Measurements from ENCODE around the gene TMED7. TPM values are rescaled to one million over a fixed set of nuclear protein-coding genes. Genes with fewer than 3 reads are reported as not detected.

Gene TMED7
- total RNA-seq, 4 donors from 2014 or later = 33.5 to 112 (median 60.6) TPM

DNA sequence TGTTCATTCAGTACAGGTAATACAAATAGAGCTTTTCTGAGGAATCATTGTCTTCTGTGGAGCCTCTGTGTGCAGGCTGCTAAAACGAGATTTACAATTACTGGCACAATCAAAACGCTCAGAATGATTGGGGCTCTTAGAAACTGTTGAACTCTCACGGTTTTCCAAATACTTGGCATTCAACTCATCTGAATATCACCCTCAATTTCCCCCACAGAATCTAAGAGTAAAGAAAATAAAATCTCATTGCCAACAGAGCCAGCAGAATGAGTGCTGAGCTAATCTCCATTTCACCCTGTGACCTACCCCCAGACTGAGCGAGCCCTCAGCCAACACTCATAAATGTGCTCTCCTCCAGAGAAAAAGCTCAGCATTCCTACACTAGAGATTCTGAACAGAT lies 35.3 kb upstream of the TMED7 start:
- intact Hi-C loops (cut with DNase I; ENCODE audit: low total_unique reads) = no loop called here
- TF ChIP-seq POLR2A (IDR thresholded peaks at IDR 0.05) (no peak), CTCF (IDR thresholded peaks at IDR 0.05) (no peak)
- no peak overlapping the region for H3K4me3 ChIP-seq (ENCODE audit: low read depth, poor library complexity, severe bottlenecking)
- DNase-seq (ENCODE audit: low spot score in 2 of 2) = no peak
- WGBS, 2 donors = 31 to 49% methylated on average over 4 of the region's 4 CpGs

GRCh38 chr5:115657881-115658233 lies 32.0 kb upstream of the TMED7 start:
- WGBS, 2 donors = 74 to 76% methylated on average over 2 of the region's 2 CpGs

GRCh38 chr5:115657125-115657880 lies 31.5 kb upstream of the TMED7 start:
- DNase-seq (ENCODE audit: low spot score in 2 of 2) = no peak
- TF ChIP-seq POLR2A (IDR thresholded peaks at IDR 0.05) (no peak), CTCF (IDR thresholded peaks at IDR 0.05) (no peak)
- 70 to 87% methylated on average over 2 of the region's 2 CpGs for whole genome bisulfite sequencing, 2 donors
- H3K4me3 ChIP-seq (ENCODE audit: low read depth, poor library complexity, severe bottlenecking) = no peak overlapping the region
- intact Hi-C loops (cut with DNase I; ENCODE audit: low total_unique reads) = no loop called here

More at GRCh38 chr5:115657881-115658233, 32.0 kb upstream of the TMED7 start:
- intact Hi-C loops (cut with DNase I; ENCODE audit: low total_unique reads) = no loop called here
- TF ChIP-seq CTCF (IDR thresholded peaks at IDR 0.05) = no peak
- no peak for TF ChIP-seq POLR2A (IDR thresholded peaks at IDR 0.05)
- no peak for DNase-seq (ENCODE audit: low spot score in 2 of 2)
- no peak overlapping the region for H3K4me3 ChIP-seq (ENCODE audit: low read depth, poor library complexity, severe bottlenecking)

GRCh38 chr5:115656404-115656803 lies 30.6 kb upstream of the TMED7 start:
- no peak for TF ChIP-seq CTCF (IDR thresholded peaks at IDR 0.05)
- TF ChIP-seq POLR2A (IDR thresholded peaks at IDR 0.05) = no peak
- WGBS, 2 donors = 86 to 97% methylated on average over 1 of the region's 1 CpG
- intact Hi-C loops (cut with DNase I; ENCODE audit: low total_unique reads) = no loop called here
- no peak for DNase-seq (ENCODE audit: low spot score in 2 of 2)
- no peak overlapping the region for H3K4me3 ChIP-seq (ENCODE audit: low read depth, poor library complexity, severe bottlenecking)

GRCh38 chr5:115655994-115656393 lies 30.2 kb upstream of the TMED7 start:
- TF ChIP-seq CTCF (IDR thresholded peaks at IDR 0.05) (no peak), POLR2A (IDR thresholded peaks at IDR 0.05) (no peak)
- H3K4me3 ChIP-seq (ENCODE audit: low read depth, poor library complexity, severe bottlenecking) = no peak overlapping the region
- WGBS, 2 donors = 80 to 85% methylated on average over 1 of the region's 1 CpG
- DNase-seq (ENCODE audit: low spot score in 2 of 2) = no peak
- intact Hi-C loops (cut with DNase I; ENCODE audit: low total_unique reads) = no loop called here

DNA sequence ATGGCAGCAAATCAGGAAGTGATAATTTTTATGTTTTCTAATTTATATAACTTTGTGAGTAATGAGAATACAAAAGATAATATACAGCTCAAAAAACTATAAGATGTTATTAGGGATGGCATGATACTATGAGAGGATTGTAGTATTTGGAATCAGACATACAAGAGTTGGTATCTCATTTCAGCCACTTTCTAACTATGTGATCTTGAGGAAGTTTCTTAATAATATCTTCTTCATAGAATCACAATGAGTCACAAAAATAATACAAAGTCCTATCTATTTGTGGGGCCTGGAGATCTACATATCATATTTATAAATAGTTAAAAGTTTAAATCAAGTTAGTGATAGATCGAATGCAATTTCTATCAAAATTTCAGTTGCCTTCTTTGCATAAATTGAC lies 23.7 kb upstream of the TMED7 start:
- WGBS, 2 donors = 89 to 92% methylated on average over 1 of the region's 1 CpG
- intact Hi-C loops (cut with DNase I; ENCODE audit: low total_unique reads) = no loop called here
- no peak overlapping the region for H3K4me3 ChIP-seq (ENCODE audit: low read depth, poor library complexity, severe bottlenecking)
- TF ChIP-seq CTCF (IDR thresholded peaks at IDR 0.05) (no peak), POLR2A (IDR thresholded peaks at IDR 0.05) (no peak)
- no peak for DNase-seq (ENCODE audit: low spot score in 2 of 2)

Data from lower leg skin (tissue), 4 donors.